Measurements from ENCODE around the gene RPL18A. TPM values are rescaled to one million over a fixed set of nuclear protein-coding genes. Genes with fewer than 3 reads are reported as not detected.

RPL18A gene
- total and polyA plus RNA-seq, 10 of the 15 experiments (the other 5 are each of a cell fraction or from before 2014, with no cell fraction given): 1,181 to 3,774 (median 2,300) TPM

- TF ChIP-seq, protein P1, sequence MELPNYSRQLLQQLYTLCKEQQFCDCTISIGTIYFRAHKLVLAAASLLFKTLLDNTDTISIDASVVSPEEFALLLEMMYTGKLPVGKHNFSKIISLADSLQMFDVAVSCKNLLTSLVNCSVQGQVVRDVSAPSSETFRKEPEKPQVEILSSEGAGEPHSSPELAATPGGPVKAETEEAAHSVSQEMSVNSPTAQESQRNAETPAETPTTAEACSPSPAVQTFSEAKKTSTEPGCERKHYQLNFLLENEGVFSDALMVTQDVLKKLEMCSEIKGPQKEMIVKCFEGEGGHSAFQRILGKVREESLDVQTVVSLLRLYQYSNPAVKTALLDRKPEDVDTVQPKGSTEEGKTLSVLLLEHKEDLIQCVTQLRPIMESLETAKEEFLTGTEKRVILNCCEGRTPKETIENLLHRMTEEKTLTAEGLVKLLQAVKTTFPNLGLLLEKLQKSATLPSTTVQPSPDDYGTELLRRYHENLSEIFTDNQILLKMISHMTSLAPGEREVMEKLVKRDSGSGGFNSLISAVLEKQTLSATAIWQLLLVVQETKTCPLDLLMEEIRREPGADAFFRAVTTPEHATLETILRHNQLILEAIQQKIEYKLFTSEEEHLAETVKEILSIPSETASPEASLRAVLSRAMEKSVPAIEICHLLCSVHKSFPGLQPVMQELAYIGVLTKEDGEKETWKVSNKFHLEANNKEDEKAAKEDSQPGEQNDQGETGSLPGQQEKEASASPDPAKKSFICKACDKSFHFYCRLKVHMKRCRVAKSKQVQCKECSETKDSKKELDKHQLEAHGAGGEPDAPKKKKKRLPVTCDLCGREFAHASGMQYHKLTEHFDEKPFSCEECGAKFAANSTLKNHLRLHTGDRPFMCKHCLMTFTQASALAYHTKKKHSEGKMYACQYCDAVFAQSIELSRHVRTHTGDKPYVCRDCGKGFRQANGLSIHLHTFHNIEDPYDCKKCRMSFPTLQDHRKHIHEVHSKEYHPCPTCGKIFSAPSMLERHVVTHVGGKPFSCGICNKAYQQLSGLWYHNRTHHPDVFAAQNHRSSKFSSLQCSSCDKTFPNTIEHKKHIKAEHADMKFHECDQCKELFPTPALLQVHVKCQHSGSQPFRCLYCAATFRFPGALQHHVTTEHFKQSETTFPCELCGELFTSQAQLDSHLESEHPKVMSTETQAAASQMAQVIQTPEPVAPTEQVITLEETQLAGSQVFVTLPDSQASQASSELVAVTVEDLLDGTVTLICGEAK (IDR thresholded peaks at IDR 0.05; ENCODE audit: borderline replicate concordance): no peak
- TF ChIP-seq ZNF384 (IDR thresholded peaks at IDR 0.05; ENCODE audit: borderline replicate concordance, low read depth, low read length): no peak
- TF ChIP-seq SPI1 (IDR thresholded peaks at IDR 0.05; ENCODE audit: borderline replicate concordance, insufficient read depth, low read depth, low read length): no peak
- no peak for TF ChIP-seq YBX1 (IDR thresholded peaks at IDR 0.05)
- TF ChIP-seq, protein P2, sequence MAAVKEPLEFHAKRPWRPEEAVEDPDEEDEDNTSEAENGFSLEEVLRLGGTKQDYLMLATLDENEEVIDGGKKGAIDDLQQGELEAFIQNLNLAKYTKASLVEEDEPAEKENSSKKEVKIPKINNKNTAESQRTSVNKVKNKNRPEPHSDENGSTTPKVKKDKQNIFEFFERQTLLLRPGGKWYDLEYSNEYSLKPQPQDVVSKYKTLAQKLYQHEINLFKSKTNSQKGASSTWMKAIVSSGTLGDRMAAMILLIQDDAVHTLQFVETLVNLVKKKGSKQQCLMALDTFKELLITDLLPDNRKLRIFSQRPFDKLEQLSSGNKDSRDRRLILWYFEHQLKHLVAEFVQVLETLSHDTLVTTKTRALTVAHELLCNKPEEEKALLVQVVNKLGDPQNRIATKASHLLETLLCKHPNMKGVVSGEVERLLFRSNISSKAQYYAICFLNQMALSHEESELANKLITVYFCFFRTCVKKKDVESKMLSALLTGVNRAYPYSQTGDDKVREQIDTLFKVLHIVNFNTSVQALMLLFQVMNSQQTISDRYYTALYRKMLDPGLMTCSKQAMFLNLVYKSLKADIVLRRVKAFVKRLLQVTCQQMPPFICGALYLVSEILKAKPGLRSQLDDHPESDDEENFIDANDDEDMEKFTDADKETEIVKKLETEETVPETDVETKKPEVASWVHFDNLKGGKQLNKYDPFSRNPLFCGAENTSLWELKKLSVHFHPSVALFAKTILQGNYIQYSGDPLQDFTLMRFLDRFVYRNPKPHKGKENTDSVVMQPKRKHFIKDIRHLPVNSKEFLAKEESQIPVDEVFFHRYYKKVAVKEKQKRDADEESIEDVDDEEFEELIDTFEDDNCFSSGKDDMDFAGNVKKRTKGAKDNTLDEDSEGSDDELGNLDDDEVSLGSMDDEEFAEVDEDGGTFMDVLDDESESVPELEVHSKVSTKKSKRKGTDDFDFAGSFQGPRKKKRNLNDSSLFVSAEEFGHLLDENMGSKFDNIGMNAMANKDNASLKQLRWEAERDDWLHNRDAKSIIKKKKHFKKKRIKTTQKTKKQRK (IDR thresholded peaks at IDR 0.05; ENCODE audit: low read depth, low read length): no peak
- TF ChIP-seq RB1 (IDR thresholded peaks at IDR 0.05; ENCODE audit: borderline replicate concordance): no peak
- no peak for TF ChIP-seq ATF7 (IDR thresholded peaks at IDR 0.05; ENCODE audit: low read depth)
Measured at GRCh38 chr19:17866964-17867486, 7.3 kb downstream of the RPL18A start (continued).
